Osteoblast (primary cell): ENCODE data around the gene TRIM71. TPM values are rescaled to one million over a fixed set of nuclear protein-coding genes. Genes with fewer than 3 reads are reported as not detected.

ENCODE experiments used
- DNase-seq: peaks from one replicate; pipeline ENCODE4 v3.0.0; 2011; ENCODE audit warnings: low spot score, mixed read lengths; ENCODE audit not compliant: insufficient read length; ENCODE audit errors: missing footprints
- H2AFZ ChIP-seq: 2 replicates; pipeline ENCODE4 v1.6.0; 2011; ENCODE audit warnings: mild to moderate bottlenecking, low read length
- H3K27ac ChIP-seq: 2 replicates; pipeline ENCODE4 v1.5.1; 2011; ENCODE audit warnings: mild to moderate bottlenecking, low read depth, low read length, moderate library complexity
- H3K27me3 ChIP-seq: 2 replicates; pipeline ENCODE4 v1.6.0; 2012; ENCODE audit warnings: mild to moderate bottlenecking, control low read depth, inconsistent platforms, low read length, moderate library complexity; ENCODE audit not compliant: insufficient read depth
- H3K36me3 ChIP-seq: 2 replicates; pipeline ENCODE4 v1.5.1; 2011; ENCODE audit warnings: mild to moderate bottlenecking, low read length, control low read depth, moderate library complexity; ENCODE audit not compliant: insufficient read depth
- H3K4me1 ChIP-seq: 2 replicates; pipeline ENCODE4 v1.5.1; 2011; ENCODE audit warnings: mild to moderate bottlenecking, low read length, control low read depth, moderate library complexity; ENCODE audit not compliant: insufficient read depth
- H3K4me2 ChIP-seq: 2 replicates; pipeline ENCODE4 v1.6.0; 2011; ENCODE audit warnings: mild to moderate bottlenecking, low read length; ENCODE audit not compliant: insufficient read depth
- H3K4me3 ChIP-seq: fragments of 200-600 bp; sonication (generic); 3 replicates; pipeline ENCODE4 v1.5.1; 2012; ENCODE audit warnings: mild to moderate bottlenecking, low read length, inconsistent platforms; ENCODE audit not compliant: insufficient read depth
- H3K79me2 ChIP-seq: 2 replicates; pipeline ENCODE4 v1.6.0; 2012; ENCODE audit warnings: mild to moderate bottlenecking, low read length, control low read depth, inconsistent platforms; ENCODE audit not compliant: insufficient read depth
- H3K9me3 ChIP-seq: 2 replicates; pipeline ENCODE4 v1.5.1; 2011; ENCODE audit warnings: low read depth, low read length, control low read depth
- H4K20me1 ChIP-seq: 2 replicates; pipeline ENCODE4 v1.6.0; 2012; ENCODE audit warnings: mild to moderate bottlenecking, low read length, control low read depth; ENCODE audit not compliant: insufficient read depth
- total RNA-seq: library from RNA; depleted of rRNA; stranded (reverse); fragments of >200 nt; gene quantifications from 2 replicates; pipeline ENCODE4 v1.2.3, GENCODE V29; 2012
- TF ChIP-seq, protein P1 (sequence below): IDR thresholded peaks from 2 replicates; pipeline ENCODE4 v1.5.1; 2011; ENCODE audit warnings: mild to moderate bottlenecking, low read depth, low read length, moderate library complexity; ENCODE audit errors: extremely low read depth

TRIM71 gene
- total RNA-seq, 1 donor = not detected

- DNase-seq = no peak
- Histone ChIP-seq H3K27me3 (peaks cover 7% of the 10 kb centered on the region), H3K4me3 (no peak overlapping the region)
Observed at GRCh38 chr3:32848215-32848614, 30.4 kb downstream of the TRIM71 start.

GRCh38 chr3:32849046-32849445 lies 31.2 kb downstream of the TRIM71 start:
- Histone ChIP-seq H3K79me2 (no peaks in the 10 kb centered on the region), H3K4me3 (no peak overlapping the region), H3K4me2 (no peak overlapping the region), H3K4me1 (no peaks in the 10 kb centered on the region), H3K9me3 (no peaks in the 10 kb centered on the region), H3K27me3 (peaks cover 7% of the 10 kb centered on the region), H2AFZ (no peak overlapping the region), H3K27ac (no peak overlapping the region), H3K36me3 (no peaks in the 10 kb centered on the region), H4K20me1 (no peaks in the 10 kb centered on the region)
- DNase-seq = no peak
- TF ChIP-seq, protein P1, sequence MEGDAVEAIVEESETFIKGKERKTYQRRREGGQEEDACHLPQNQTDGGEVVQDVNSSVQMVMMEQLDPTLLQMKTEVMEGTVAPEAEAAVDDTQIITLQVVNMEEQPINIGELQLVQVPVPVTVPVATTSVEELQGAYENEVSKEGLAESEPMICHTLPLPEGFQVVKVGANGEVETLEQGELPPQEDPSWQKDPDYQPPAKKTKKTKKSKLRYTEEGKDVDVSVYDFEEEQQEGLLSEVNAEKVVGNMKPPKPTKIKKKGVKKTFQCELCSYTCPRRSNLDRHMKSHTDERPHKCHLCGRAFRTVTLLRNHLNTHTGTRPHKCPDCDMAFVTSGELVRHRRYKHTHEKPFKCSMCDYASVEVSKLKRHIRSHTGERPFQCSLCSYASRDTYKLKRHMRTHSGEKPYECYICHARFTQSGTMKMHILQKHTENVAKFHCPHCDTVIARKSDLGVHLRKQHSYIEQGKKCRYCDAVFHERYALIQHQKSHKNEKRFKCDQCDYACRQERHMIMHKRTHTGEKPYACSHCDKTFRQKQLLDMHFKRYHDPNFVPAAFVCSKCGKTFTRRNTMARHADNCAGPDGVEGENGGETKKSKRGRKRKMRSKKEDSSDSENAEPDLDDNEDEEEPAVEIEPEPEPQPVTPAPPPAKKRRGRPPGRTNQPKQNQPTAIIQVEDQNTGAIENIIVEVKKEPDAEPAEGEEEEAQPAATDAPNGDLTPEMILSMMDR = no peak

More at GRCh38 chr3:32848215-32848614, 30.4 kb downstream of the TRIM71 start:
- H3K27ac ChIP-seq = no peak overlapping the region
- no peak overlapping the region for H2AFZ ChIP-seq
- H3K4me1 ChIP-seq = no peaks in the 10 kb centered on the region
- no peaks in the 10 kb centered on the region for H3K79me2 ChIP-seq
- TF ChIP-seq, protein P1 = no peak
- H3K9me3 ChIP-seq = no peaks in the 10 kb centered on the region
- H4K20me1 ChIP-seq = no peaks in the 10 kb centered on the region
- H3K36me3 ChIP-seq = no peaks in the 10 kb centered on the region
- H3K4me2 ChIP-seq = no peak overlapping the region

- H2AFZ ChIP-seq = no peak overlapping the region
- H3K4me1 ChIP-seq = no peaks in the 10 kb centered on the region
- no peak for DNase-seq
- no peaks in the 10 kb centered on the region for H3K9me3 ChIP-seq
- H3K4me3 ChIP-seq = no peak overlapping the region
- H3K4me2 ChIP-seq = no peak overlapping the region
- no peaks in the 10 kb centered on the region for H4K20me1 ChIP-seq
- H3K36me3 ChIP-seq = no peaks in the 10 kb centered on the region
- TF ChIP-seq, protein P1 = no peak
- H3K79me2 ChIP-seq = no peaks in the 10 kb centered on the region
- H3K27me3 ChIP-seq = peaks cover 9% of the 10 kb centered on the region
- no peak overlapping the region for H3K27ac ChIP-seq
Observed at GRCh38 chr3:32850226-32850625, 32.4 kb downstream of the TRIM71 start.

GRCh38 chr3:32850636-32851035 lies 32.8 kb downstream of the TRIM71 start:
- no peaks in the 10 kb centered on the region for H4K20me1 ChIP-seq
- no peak for DNase-seq
- no peaks in the 10 kb centered on the region for H3K9me3 ChIP-seq
- TF ChIP-seq, protein P1 = no peak
- no peak overlapping the region for H2AFZ ChIP-seq
- peaks cover 13% of the 10 kb centered on the region for H3K27me3 ChIP-seq
- no peak overlapping the region for H3K4me3 ChIP-seq
- H3K27ac ChIP-seq = no peak overlapping the region
- H3K4me2 ChIP-seq = no peak overlapping the region
- H3K79me2 ChIP-seq = no peaks in the 10 kb centered on the region
- no peaks in the 10 kb centered on the region for H3K36me3 ChIP-seq
- H3K4me1 ChIP-seq = no peaks in the 10 kb centered on the region
